ENCODE data around the gene CDHR3.
A peak's percentile ranks its signal among the peaks of the same experiment; 100 is the strongest.
"Not testable (repeated sequence)": the region's sequence is repeated elsewhere in the genome, so short reads cannot be mapped to it uniquely, and the experiment has no call there.

The CDHR3 gene, protein sequence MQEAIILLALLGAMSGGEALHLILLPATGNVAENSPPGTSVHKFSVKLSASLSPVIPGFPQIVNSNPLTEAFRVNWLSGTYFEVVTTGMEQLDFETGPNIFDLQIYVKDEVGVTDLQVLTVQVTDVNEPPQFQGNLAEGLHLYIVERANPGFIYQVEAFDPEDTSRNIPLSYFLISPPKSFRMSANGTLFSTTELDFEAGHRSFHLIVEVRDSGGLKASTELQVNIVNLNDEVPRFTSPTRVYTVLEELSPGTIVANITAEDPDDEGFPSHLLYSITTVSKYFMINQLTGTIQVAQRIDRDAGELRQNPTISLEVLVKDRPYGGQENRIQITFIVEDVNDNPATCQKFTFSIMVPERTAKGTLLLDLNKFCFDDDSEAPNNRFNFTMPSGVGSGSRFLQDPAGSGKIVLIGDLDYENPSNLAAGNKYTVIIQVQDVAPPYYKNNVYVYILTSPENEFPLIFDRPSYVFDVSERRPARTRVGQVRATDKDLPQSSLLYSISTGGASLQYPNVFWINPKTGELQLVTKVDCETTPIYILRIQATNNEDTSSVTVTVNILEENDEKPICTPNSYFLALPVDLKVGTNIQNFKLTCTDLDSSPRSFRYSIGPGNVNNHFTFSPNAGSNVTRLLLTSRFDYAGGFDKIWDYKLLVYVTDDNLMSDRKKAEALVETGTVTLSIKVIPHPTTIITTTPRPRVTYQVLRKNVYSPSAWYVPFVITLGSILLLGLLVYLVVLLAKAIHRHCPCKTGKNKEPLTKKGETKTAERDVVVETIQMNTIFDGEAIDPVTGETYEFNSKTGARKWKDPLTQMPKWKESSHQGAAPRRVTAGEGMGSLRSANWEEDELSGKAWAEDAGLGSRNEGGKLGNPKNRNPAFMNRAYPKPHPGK

DNA sequence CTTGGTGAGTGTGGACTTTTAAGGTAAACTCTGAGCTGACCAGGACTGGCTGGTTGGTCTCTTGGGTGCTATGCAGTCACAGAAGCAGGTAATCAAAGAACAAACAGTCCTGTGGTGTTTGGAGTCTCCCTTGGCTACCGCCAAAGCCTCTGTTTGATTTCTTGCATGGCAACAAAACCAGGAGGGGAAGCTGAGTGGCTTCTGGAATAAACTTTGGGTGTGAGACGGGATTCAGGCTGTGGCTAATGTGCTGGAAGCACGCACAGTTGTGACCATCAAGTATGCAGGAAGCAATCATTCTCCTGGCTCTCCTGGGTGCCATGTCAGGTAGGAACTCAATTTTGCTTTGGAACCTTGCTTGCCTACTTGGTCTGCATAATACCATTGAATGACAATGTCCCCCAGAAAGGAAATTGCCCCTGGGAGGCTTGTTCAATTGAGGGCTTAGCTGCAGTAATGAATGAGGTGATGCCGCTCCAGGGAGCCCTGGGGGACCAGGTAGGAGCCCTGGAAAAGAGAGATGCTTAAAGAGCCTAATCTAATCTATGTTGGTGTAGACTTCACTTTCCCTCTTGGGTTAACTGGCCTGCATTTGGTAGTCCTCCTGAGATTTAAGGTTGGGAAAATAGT is at the start of gene CDHR3:
CDHR3 (plus strand) TSS at position 227 of the 630 bp plus-strand sequence; CDS start at position 282, 55 bp downstream.
- no peak for DNase-seq (ENCODE audit: low spot score)

DNA sequence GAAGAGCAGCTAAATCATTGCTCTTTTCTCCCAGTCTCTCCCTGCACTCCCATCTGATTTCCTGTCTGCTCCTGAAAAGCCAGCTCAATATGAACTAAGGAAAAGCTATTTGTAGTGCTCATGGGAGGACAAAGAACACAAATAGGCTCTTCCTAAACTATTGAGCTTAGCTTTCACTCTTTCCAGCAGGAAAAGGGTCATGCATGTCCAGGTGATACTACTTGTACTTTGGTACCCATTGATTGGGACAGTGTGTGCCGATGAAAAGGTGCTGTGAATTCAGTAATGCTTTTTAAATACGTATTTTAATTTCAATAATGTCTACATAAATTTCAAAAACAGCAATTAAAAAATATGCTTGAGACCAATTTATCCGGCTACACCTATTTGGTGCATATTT is 49.1 kb upstream of the CDHR3 start:
- DNase-seq (ENCODE audit: low spot score), result no peak

DNA sequence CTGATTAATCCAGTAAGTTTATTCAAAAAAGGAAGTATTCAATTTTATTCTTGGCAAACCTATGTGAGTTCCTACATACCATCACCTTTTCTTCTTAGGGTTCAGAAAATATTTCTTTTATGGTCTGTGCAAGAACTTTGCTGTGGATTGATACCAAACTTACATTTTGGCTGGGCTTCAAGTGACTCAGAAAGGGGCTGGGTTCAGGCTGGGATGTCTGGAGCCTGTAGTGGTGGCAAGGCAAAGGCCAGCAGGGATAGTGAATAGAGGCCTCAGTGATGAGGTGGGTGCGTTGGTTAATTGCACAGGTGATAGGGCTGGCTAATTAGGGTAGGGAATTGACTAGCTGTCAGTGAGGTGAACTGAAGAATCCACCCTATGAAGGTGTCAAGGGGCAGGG is 46.5 kb upstream of the CDHR3 start:
- DNase-seq (ENCODE audit: low spot score), result no peak

DNA sequence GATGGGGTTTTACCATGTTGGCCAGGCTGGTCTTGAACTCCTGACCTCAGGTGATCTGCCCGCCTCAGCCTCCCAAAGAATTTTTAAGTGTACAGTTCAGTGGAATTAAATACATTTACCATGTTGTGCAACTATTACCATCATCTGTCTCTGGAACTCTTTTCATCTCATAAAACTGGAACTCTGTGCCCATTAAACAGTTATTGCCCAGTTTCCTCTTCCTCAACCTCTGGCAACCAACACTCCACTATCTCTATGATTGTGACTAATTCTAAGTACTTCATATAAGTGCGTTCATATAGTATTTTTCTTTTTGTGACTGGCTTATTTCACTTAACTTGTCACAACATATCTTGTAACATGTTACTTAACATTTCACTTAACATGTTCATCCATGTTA is 45.4 kb upstream of the CDHR3 start:
- no peak for DNase-seq (ENCODE audit: low spot score)

DNA sequence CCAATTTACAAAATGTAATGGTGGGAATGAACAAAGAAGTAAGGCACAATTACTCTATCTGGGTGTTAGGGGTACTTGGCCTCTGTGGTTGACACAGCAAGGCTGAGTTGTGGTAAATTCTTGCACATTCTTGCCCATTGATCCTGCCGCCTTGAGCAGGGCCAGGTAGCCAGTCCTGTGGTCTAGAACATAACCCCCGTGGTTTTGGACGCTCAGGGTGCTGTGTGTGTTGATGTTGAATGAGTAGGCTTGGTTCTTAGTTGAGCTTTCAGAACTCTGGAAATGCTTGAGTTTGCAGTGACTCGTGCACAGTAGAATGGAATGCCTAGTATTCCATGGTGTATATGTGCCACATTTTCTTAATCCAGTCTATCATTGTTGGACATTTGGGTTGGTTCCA is 42.3 kb upstream of the CDHR3 start:
- DNase-seq (ENCODE audit: low spot score), result no peak

DNA sequence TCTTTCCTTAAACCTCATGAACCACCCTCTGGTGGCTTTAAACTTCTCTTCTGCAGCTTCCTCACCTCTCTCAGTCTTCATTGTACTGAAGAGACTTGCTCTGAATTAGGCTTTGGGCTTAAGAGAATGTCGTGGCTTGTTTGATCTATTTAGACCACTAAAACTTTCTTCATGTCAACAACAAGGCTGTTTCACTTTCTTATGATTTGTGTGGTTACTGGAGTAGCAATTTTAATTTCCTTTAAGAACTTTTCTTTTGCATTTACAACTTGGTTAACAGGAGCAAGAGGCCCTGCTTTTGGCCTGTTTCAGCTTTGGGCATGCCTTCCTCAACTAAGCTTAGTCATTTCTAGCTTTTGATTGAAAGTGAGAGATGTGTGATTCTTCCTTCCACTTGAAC is 38.1 kb upstream of the CDHR3 start:
- no peak for DNase-seq (ENCODE audit: low spot score)

DNA sequence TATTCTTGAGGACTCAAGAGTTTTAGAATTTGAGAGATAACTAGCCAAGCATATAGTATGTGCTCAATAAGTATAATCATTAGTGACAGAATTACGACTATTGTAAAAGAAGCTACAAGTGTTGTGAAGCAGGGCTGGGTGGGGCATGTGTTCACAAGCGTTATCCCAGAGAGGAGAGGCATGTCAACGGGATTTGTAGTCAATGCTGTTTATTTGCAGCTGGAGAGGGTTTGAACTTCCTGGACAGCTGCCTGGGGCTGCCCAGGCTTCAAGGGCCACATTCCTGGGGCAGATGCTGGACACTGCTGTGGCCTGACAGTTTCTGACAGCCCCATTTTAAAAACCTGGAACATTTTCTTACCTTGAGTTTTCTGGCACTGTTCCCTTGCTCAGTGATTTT is 36.9 kb upstream of the CDHR3 start:
- no peak for DNase-seq (ENCODE audit: low spot score)

DNA sequence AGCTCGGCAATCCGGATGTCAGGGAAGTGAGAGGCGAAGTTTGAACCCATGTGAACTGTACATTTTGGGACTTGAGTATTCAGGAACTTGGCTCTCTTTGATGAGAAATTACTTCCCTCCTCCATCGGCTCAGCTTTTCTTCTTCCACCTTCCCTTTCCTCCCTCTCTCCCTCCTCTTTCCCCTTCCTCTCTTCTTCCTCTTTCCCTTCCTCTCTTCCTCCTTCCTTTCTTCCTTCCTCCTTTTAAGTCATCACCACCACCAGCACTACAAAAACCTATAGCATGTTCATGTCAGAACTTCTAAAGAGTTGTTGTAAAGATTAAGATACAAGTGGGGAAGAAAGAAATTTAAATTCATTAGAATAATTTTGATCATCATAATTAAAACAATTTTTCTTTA is 31.9 kb upstream of the CDHR3 start:
- no peak for DNase-seq (ENCODE audit: low spot score)

DNA sequence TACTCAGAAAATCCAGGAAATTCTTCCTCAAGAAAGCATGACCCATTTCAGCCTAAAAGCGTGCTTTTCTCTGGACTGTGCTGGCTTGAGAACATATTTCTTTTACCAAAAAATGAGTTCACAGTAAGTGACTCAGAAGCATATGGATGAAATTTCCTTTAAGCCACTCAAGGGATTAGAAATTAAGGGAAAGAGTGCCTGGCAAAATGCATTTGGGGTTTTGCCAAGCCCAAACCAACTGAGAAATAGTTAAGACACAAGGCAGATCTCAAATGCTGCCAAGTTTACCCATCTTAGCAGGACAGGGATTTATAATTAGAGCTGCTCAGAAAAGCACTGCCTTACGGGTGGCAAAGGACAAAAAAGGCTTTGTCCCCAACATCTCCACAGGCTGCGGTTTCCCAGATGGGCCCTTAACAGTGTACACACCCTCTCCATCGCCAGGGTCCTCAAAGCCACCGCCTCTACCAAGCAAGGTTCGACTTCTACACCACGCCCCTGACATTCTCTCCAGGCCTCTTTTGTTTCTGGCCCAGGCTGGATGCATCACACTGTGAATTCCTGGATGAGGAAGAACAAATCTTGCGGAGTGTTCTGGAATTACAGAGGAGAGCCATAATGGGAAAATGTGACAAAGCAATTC is 30.1 kb upstream of the CDHR3 start:
- DNase-seq (ENCODE audit: low spot score), result peak; percentile 42

DNA sequence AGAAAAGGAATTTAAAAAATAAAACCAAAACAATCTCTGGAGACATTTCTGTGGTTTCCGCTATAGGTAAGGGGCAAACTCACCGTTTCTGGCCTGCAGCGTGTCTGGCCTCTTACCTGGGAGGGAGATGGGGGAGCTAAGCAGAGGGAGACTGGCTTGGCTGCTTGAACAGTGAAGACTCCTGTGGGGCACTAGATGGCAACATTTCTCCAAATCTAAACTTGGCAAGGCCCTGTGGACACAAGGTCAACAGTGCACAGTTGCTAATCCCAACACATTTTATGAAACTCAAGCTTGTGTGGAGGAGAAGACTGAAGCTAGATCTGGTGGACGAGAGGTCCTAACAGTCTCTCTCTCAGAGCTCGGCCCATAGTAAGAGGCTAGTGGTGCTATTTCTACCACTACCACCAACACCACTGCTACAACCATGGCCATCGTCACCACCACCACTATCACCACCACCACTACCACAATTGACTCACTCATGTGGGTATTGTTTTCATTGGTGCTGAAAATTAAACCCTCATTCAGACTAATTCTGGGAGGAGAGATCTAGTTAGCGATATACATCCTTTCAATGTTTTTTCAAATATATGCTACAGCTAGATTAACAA is 28.4 kb upstream of the CDHR3 start:
- peak; percentile 45 for DNase-seq (ENCODE audit: low spot score)

DNA sequence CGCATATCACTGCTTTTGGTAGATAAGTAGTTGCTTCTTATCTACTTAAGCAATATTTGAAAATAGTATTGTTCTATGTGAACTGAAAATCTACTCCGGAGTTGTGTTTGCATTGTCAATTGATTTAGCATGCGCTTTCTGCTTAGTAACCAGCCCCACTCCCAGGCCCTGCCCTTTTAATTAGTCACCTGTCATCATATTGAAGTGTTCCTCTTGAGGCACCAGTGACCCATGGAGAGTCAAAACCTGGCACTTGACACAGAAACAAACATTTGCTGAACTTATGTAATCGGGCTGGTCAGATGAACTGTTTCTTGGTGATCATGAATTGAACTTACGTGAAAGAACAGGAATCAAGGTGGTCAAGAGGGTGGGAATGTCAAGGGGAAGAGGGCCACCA is 27.8 kb upstream of the CDHR3 start:
- DNase-seq (ENCODE audit: low spot score), result no peak

DNA sequence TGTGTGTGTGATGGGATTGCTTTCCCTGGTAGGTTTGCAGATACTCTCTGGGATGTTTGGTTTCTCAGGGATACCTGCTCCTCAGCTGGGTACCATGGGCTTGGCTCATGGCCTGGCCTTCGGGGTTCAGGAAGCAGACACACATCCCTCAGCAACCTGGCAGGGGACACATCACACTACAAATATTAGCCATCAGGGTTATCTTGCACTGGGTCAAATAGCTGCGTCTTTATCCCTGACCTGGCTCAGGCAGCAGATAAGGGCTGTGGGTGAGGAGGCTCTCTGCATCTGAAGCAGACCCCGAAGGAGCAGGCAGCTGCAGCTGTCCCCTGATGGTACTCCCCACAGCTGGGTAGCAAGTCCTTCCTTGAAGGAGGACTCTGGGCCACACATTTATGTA is 25.7 kb upstream of the CDHR3 start:
- DNase-seq (ENCODE audit: low spot score), result no peak

DNA sequence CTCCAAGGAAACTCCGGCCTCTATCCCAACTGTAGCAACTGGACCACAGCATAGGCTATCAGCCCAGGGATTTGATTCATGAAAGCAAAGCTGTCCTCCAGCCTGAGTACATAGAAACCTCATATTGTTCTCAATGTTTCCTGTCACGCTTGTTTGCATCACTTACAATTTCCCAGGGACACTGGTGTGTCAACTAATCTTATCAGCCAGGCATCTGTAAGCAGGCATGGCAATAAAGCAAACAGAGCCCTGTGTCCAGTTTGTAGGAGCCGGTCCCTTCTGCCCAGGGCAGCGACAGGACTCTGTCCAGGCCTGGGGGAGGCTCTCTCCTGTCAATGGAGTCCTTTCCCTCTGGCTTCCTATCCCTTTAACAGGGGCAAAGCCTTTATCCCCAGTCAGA is 23.0 kb upstream of the CDHR3 start:
- no peak for DNase-seq (ENCODE audit: low spot score)

DNA sequence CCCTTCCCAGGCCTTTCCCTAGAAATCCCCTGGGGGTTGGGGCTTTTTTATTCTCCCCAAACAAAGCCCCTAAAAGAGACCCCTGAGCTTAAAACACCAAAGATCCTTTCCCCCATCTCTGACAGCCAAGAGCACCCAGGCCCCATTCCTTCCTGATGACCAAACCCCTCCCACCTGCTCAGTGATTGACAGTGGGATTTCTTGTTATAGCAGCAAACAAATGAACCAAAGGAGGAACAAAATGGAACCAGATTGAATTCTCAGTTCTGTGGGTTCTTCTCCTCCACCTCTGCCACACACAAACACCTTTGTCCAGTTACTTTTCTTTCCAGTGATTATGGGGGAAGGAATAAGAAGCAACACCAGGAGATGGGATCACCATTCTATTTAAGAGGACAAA is 21.5 kb upstream of the CDHR3 start:
- no peak for DNase-seq (ENCODE audit: low spot score)

DNA sequence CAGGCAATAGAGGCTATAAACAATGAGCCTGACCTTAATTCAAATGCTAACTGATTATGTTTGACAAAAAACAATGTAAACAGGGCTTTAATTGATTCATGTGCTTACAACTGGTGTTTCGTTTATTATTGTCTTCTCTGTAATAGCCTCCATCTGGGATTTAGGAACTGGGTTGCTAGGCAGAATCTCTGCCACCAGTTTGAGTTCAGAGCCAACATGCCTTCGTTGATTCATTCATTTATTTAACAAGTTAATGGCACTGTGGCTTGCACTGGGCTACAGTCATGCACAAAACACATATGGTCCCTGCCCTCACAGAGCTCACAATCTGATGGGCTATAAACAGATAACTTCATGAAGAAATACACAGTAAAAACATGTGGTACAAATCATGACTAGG is 19.6 kb upstream of the CDHR3 start:
- peak; percentile 8 for DNase-seq (ENCODE audit: low spot score)

DNA sequence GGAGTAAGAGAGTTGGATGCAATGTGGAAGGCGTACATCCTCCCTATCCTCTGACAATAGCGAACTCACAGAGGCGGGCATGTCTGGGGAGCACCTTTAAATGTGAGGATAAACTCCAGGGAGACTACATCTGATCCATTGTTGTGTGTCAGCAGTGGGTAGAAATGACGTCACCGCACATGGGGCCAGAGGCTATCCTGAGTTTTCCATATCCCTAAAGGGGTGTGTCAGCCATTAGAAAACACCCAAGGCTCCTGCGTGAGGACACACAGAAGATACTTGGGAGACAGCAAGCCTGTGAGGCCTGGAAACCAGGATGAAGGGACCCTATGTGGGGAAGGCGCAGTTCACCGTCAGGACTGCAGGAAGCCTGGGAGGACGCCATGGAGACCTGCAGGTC is 17.2 kb upstream of the CDHR3 start:
- DNase-seq (ENCODE audit: low spot score), result no peak

DNA sequence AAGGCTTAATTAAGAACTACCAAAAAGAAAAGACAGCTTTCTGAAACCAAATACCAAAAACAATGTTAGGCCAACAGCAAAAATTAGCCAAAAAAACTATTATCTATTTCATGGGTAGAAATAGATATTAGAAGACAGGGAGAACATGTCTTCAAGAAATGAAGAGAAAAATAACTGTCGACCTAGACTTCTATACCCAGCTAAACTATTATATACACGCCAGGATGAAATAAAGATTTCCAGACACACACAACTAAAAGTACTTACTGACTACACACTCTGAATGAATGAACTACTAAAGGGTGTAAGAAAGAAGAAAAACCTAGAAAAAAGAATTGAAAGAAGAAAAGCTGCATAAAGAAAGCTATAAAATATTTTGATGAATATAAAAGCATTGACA is 11.5 kb upstream of the CDHR3 start:
- no peak for DNase-seq (ENCODE audit: low spot score)

DNA sequence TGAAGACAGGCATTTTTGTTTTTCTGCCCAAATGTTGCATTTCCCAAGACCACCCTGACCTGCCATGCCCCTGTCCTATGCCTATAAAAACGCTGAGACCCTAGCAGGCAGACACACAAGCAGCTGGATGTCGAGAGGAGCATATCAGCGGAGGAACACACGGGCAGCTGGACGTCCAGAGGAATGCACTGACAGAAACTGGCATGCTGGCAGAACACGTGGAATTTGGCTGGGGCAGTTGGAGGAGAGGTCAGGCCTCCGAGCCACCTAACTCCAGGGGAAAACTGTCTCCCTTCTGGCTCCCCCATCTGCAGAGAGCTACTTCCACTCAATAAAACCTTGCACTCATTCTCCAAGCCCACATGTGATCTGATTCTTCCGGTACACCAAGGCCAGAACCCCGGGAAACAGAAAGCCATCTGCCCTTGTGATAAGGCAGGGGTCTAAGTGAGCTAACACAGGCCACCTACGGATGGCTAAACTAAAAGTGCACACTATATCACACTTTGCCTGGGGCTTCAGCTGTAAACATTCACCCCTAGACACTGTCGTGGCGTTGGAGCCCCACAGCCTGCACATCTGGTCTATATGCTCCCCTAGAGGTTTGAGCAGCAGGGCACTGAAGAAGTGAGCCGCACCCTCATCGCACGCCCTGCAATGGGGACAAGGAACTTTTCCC is 10.0 kb upstream of the CDHR3 start:
- DNase-seq (ENCODE audit: low spot score), result no peak

DNA sequence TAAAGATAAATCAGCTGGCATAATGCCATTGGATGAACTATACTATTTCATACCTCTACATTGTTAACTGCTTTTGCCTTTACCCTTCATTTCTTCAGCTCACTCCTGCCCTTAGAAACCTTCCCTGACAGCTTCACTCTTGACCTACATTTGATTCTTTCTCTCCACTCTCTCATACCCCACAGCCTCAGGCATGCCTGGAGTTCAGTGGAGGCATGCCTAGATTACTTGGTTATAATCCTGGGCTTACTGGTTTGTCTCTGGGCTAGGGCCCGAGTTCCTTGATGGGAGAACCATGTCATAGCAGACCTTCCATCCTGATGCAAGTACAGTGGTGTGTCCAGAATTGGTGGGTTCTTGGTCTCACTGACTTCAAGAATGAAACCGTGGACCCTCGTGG is 8.4 kb upstream of the CDHR3 start:
- no peak for DNase-seq (ENCODE audit: low spot score)

DNA sequence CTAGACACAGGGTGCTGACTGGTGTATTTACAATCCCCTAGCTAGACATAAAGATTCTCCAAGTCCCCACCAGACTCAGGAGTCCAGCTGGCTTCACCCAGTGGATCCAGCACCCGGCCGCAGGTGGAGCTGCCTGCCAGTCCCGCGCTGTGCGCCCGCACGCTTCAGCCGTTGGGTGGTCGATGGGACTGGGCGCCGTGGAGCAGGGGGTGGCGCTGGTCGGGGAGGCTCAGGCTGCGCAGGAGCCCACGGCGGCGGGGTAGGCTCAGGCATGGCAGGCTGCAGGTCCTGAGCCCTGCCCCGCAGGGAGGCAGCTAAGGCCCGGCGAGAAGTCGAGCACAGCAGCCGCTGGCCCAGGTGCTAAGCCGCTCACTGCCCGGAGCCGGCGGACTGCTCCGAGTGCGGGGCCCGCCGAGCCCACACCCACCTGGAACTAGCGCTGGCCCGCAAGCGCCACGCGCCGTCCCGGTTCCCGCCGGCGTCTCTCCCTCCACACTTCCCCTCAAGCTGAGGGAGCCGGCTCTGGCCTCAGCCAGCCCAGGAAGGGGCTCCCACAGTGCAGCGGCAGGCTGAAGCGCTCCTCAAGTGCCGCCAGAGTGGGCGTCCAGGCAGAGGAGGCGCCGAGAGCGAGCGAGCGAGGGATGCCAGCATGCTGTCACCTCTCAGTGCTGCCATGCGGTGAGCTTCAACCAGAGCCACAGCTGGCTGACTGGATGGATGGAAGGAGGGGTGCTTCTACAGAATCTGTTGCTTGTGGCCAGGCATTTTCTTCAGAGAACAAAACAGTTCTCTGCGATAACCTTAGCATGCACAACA is 7.2 kb upstream of the CDHR3 start:
- not testable (repeated sequence) for DNase-seq (ENCODE audit: low spot score)

All from Ammon's horn (tissue), 1 donor.